GM18511 (cell line): ENCODE measurements around the gene ZNF385B.

Experiments used
- ATAC-seq: cut with Tn5 transposase; IDR thresholded peaks from one replicate; pipeline ENCODE4 v1.9.1; 2021; ENCODE audit warnings: mild to moderate bottlenecking, moderate library complexity; ENCODE audit not compliant: unreplicated experiment

The ZNF385B gene

GRCh38 chr2:179686718-179687342, 174.6 kb downstream of the ZNF385B start:
- ATAC-seq: no peak

- ATAC-seq: no peak
Measured at GRCh38 chr2:179686069-179686468, 175.3 kb downstream of the ZNF385B start.

GRCh38 chr2:179685146-179685545, 176.3 kb downstream of the ZNF385B start:
- ATAC-seq: no peak

- no peak for ATAC-seq
Measured at GRCh38 chr2:179682756-179683155, 178.7 kb downstream of the ZNF385B start.

- no peak for ATAC-seq
Measured at GRCh38 chr2:179677746-179678505, 183.5 kb downstream of the ZNF385B start.

GRCh38 chr2:179677077-179677688, 184.2 kb downstream of the ZNF385B start:
- ATAC-seq: no peak

- ATAC-seq: no peak
Measured at GRCh38 chr2:179675435-179675834, 186.0 kb downstream of the ZNF385B start.

GRCh38 chr2:179671043-179671981, 190.1 kb downstream of the ZNF385B start:
- no peak for ATAC-seq

- ATAC-seq: no peak
Measured at GRCh38 chr2:179669196-179669595, 192.2 kb downstream of the ZNF385B start.

- no peak for ATAC-seq
Measured at GRCh38 chr2:179664972-179665812, 196.2 kb downstream of the ZNF385B start.

GRCh38 chr2:179661986-179662385, 199.4 kb downstream of the ZNF385B start:
- no peak for ATAC-seq

- no peak for ATAC-seq
Measured at GRCh38 chr2:179657068-179657595, 204.3 kb downstream of the ZNF385B start.

- no peak for ATAC-seq
Measured at GRCh38 chr2:179655627-179656026, 205.8 kb downstream of the ZNF385B start.

- ATAC-seq: no peak
Measured at GRCh38 chr2:179654806-179655205, 206.6 kb downstream of the ZNF385B start.

GRCh38 chr2:179652296-179652695, 209.1 kb downstream of the ZNF385B start:
- ATAC-seq: no peak

- ATAC-seq: no peak
Measured at GRCh38 chr2:179650420-179650819, 211.0 kb downstream of the ZNF385B start.

GRCh38 chr2:179646862-179647587, 214.4 kb downstream of the ZNF385B start:
- ATAC-seq: no peak

GRCh38 chr2:179646173-179646769, 215.1 kb downstream of the ZNF385B start:
- ATAC-seq: no peak

- ATAC-seq: no peak
Measured at GRCh38 chr2:179645047-179645446, 216.4 kb downstream of the ZNF385B start.
